Measurements from ENCODE around the gene GRIA1.

Gene GRIA1

DNA sequence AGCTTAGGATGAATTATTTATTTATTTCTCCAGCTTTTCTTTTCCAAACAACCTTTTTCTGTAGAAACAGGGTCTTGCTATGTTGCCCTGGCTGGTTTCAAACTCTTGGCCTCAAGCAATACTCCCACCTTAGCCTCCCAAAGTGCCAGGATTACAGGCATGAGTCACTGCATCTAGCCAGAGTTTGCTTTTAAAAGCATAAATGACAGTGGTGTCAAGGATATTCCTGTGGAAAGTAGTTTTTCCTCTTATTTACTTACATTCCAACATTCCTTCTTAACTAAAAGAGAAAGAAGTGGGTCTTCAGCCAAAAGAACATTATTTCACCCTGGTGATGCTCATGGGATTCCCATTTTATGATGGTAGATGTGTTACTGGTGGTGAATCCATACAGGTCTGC is 62.4 kb downstream of the GRIA1 start:
- no peak for DNase-seq

- no peak for DNase-seq
Observed at GRCh38 chr5:153555420-153556114, 65.1 kb downstream of the GRIA1 start.

GRCh38 chr5:153558957-153559356 is 68.5 kb downstream of the GRIA1 start:
- DNase-seq = no peak

DNA sequence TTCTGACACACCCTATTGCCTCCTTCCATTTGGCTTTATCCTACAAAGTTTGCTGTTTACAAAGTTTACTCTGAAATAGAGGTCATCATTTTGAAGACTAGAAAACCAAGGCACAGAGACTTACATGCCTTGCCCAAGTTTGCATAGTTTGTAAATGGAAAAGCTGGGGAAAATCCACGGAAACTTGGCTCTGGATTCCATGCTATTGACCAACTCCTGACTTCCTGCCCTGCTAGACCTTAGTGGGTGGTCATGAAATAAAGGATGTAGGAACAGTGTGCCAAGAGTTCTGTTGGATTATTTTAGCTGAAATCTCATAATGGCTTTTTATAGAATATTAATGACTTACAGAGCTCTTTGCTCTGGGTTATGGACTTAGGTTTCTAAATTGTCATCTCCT is 69.5 kb downstream of the GRIA1 start:
- DNase-seq = no peak

DNA sequence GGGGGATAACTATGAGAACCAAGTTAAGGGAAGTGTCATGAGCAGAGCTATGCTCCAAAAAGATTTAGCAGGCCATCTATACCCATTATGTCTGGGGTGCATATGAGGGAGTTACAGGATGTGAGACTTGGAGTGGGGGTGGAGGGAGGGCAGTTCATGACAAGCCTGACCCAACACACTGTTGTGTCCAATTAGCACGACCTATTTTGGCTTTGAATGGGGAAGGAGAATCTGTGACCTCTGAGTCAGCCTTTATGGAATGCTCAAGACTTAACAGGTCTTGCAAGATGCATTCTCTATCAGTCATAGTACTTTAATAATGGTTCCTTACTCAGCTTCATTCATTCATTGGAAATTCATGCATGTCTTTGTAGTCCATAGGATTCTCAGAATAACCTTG is 71.7 kb downstream of the GRIA1 start:
- peak in 1 of 4 experiments; percentile 1 for DNase-seq

DNA sequence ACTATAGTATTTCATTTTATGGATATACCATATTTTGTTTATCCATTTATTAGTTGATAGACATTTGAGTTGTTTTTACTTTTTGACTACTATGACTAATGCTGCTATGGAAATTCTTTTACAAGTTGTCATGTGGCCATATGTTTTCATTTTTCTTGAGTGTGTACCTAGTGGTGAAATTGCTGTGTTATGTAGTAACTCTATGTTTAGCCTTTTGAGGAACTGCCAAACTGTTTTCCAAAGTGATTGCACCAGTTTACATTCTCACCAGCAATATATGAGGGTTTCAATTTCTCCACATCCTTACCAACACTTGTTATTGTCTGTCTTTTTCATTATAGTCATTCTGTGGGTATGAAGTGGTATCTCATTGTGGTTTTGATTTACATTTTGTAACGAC is 75.4 kb downstream of the GRIA1 start:
- DNase-seq = no peak

DNA sequence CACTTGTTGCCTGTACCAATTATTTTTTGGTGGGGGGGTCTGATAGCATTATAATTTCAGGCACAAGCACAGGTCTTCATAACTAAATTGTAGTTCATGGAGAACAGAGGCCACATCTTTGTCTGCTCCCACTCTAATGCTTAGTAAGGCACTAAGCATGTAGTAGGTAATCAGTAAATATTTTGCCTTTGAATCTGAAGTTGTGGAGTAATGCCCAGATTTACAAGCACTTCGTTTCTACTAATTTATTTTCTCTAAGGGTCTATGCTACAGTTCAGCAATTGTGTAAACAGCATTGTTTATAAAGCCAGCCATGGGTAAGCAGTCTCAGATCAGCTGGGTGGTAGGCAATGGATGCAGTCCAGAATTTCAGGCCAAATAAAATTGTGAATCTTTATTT is 78.6 kb downstream of the GRIA1 start:
- DNase-seq = no peak

DNA sequence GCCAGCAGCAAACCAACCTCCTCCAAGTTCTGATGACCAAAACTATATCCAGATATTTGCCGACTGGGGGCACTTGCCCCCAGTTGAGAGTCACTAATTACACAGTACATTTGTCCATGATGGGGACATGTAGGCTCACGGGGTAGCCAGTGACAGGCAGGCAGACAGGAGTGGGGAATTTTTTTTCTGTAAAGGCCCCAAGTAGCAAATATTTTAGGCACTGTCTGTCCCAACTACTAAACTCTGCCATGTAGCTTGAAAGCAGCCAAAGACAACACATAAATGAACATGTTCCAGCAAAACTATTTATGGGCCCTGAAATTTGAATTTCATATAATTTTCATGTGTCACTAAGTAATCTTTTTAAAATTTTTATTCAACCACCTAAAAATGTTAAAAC is 80.7 kb downstream of the GRIA1 start:
- DNase-seq = no peak

DNA sequence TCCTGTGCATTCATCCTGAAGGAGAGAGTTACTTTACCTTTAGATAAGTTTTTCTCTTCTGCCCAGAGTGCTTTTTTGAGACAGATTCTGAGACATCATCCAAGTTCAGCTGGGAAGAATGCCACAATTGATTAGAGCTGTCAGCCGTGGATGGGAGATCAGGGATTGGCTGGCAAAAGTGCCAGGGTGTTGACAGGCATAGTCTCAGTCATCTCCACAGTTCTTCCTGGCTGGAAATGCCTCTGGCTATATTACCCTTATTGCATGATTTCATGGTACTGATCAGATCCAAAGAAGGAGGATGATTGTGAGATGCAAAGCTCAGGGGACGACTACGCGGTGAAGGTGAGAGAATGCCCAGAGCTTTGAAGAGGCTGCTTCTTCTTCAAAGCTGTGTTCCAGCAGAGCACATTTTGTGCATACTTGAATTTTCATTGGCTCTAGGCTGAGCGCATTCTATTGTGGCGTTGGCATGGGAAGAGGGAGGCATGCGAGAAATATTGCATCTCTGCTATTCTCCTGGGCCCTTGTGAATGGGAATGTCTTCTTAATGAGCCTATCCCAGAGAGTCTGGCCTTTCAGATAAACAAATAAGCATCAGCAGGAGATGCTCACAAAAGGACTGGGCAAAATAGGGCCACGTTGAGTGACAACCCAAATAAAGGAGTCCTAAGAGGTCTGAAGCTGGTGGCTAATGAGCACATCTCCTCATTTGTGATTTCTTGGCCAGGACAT is 82.1 kb downstream of the GRIA1 start:
- no peak for DNase-seq

DNA sequence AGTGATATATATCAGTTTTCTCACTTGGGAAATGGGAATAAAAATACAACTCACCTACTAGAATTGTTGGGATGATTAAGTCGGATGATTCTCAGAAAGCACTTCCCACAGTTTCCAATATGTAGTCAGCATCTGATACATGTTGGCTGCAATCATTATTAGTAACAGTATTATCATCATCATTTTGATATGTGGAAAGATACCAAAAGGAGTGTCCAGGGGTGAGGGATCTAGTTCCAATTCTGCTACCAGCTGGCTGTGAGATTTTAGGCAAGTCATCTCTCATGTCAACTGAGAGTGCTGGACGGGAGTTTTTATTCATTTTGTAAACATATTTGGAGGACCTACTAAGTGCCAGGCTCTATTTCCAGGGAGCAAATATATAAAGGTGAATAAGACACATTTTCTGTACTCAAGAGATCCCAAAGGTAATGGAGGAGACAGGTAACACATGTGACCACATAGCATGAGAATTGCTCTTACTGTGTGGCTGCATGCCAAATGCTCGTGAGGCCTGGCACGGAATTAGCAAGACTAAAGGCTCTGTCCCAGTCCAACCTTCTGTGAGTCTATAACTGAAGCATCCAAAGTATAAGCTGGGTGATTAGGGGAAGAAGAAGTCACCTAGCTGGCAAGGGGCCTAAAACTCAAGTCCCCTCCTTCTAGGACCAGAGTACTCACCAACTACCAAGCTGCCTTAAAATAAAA is 83.0 kb downstream of the GRIA1 start:
- DNase-seq = no peak

DNA sequence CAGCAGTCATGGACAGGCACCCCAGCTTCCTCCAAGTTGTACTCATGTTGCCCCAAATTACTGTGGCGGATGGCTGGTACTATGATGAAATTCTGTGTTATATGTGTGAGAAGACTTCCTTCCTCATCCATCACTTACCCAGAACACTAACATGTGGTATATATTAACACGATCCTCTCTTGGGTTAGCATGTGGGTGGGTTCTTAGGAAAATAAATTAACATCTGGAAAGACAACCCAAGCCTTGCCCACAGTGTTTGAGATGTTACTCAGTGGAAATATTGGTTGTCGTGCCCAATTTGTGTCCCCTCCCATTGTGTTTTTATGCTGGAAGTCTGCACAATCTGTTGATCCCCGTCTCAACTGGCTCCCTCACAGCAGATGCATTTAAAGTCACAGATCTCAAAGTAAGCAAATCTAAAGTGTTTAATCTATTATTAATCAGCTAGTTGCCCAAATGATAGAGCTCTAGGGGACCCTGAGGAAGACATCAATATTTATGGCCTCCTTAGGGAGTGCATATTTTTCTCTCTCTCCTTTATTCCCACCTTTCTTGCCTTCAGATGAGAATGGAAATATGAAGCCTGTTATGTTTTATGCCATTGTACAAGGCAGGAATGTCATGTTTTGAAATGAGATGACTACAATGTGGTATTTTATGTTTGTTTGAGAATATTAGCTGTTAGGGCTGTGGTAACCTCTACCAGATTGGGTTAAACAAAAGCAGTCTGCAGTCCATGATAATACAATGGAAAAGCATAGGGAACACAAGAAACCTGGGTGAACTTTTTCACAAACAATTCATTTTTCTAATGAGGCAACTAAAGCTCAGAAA is 93.9 kb downstream of the GRIA1 start:
- no peak for DNase-seq

GRCh38 chr5:153584960-153585359 is 94.5 kb downstream of the GRIA1 start:
- no peak for DNase-seq

DNA sequence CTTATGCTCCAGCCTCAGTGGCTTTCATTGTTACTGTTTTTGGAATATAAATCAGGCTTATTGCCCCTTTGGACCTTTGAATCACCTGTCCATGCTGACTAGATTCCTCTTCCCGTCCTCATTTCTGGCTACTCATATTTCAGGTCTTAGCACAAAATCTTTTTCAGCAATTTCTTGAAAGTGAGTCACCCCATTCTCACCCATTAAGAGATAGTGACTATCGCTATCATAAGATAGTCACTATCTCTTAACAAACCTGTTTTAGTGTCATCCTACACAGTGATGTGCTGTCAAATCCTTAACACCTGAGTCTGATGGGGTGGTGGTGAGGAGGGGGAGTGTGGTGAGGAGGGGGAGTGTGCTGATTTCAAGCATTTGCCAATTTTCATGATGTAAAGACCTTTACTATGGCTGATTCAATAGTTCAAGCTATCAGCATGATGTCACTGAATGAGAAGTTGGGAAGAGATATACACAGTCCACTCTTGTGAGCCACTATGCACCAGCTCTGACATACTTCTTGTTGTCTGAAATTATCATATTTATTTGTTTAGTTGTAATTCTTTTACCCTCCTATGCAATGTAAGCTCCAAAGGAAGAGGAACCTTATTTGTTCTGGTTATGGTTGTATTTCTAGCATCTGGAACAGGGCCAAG is 95.3 kb downstream of the GRIA1 start:
- DNase-seq = no peak

DNA sequence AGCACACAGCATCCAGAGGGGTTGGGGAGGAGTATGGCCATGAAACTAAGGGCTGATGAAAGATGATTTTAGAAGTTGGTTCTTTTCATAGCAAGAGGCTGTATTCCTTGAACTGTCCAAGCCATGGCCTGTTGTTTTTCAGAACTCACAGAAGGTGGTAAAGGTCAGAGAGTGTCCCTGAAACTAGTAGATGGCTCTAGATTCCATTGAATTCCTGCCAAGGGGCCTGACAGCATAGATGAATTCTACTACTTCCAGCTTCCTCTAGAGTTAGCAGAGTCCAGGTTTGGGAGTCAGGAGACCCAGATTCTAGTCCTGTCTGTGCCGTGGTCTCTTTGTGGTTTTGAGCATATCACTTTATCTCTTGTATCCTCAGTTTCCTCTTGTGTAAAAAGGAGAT is 101.6 kb downstream of the GRIA1 start:
- DNase-seq = no peak

GRCh38 chr5:153594785-153595184 is 104.3 kb downstream of the GRIA1 start:
- DNase-seq = no peak

- no peak for DNase-seq
Observed at GRCh38 chr5:153598099-153598498, 107.6 kb downstream of the GRIA1 start.

- no peak for DNase-seq
Observed at GRCh38 chr5:153601377-153601776, 110.9 kb downstream of the GRIA1 start.

- DNase-seq = no peak
Observed at GRCh38 chr5:153605386-153605785, 114.9 kb downstream of the GRIA1 start.

GRCh38 chr5:153610009-153610408 is 119.5 kb downstream of the GRIA1 start:
- DNase-seq = no peak

DNA sequence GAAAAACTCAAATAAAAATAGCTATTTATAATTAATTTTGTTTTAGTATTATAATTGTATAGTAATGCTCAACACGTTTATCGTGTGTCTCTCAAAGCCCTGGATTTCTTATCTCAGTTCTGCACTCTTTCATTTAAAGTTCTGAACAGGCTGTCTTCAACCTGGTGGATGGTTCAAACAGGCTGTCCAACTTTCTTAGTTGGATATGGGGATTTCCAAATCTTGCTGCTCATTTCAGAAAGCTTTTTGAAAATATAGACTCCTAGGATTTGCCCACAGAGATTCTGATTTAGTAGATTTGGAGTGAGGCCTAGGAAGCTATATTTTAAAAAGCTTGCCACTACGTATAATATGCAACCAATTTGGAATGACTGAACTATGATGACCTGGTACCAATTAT is 120.3 kb downstream of the GRIA1 start:
- DNase-seq = no peak

GRCh38 chr5:153613144-153613543 is 122.7 kb downstream of the GRIA1 start:
- no peak for DNase-seq

GRCh38 chr5:153613672-153614071 is 123.2 kb downstream of the GRIA1 start:
- DNase-seq = no peak

Measured in suppressor macrophage (primary cell).